Testis (tissue), 2 donors: ENCODE data around the gene TSPAN10.

Experiments
- CTCF ChIP-seq, 3 experiments: fragments of 450-650 bp in 2 of 3; fragments of 200-600 bp in 1 of 3; sonication (generic) in 1 of 3; IDR thresholded peaks; one replicate each; pipeline ENCODE4 v1.5.1; 2016 to 2019; ENCODE audit warnings: antibody characterized with exemption in 3 of 3, mild to moderate bottlenecking in 2 of 3, moderate library complexity in 1 of 3
- POLR2A ChIP-seq: fragments of 450-650 bp; IDR thresholded peaks from one replicate; pipeline ENCODE4 v1.6.1; 2017; ENCODE audit warnings: antibody characterized with exemption, mild to moderate bottlenecking, moderate library complexity

GRCh38 chr17:81697261-81698044 is 60.5 kb downstream of the TSPAN10 start:
- TF ChIP-seq CTCF (IDR thresholded peaks at IDR 0.05) (no peak), POLR2A (no peak)
